ENCODE measurements around the gene DUSP14. TPM values are rescaled to one million over a fixed set of nuclear protein-coding genes. Genes with fewer than 3 reads are reported as not detected.
A peak's percentile ranks its signal among the peaks of the same experiment; 100 is the strongest.

The DUSP14 gene
- total RNA-seq, 1 donor from 2014 or later: 17.3 TPM

- no peaks in the 10 kb centered on the region for H3K79me2 ChIP-seq (ENCODE audit: low read depth)
- H3K9ac ChIP-seq: no peak overlapping the region
- no peaks in the 10 kb centered on the region for H3F3A ChIP-seq (ENCODE audit: low read depth)
- no peaks in the 10 kb centered on the region for H3K4me1 ChIP-seq
- H3K4me3 Mint-ChIP-seq: no peak overlapping the region
- H3K27ac Mint-ChIP-seq: peak overlapping the region; percentile 23
- H3K36me3 ChIP-seq: no peaks in the 10 kb centered on the region
- TF ChIP-seq CTCF (IDR thresholded peaks at IDR 0.05) (no peak), EZH2 (IDR thresholded peaks at IDR 0.05) (no peak), EZH2phosphoT487 (IDR thresholded peaks at IDR 0.05) (no peak)
- DNase-seq (ENCODE audit: low spot score): no peak
- H3K27me3 ChIP-seq: no peaks in the 10 kb centered on the region
- peaks cover 19% of the 10 kb centered on the region for H3K36me3 Mint-ChIP-seq
- no peaks in the 10 kb centered on the region for H3K9me3 ChIP-seq (ENCODE audit: low read depth)
- H3K9me3 Mint-ChIP-seq: no peaks in the 10 kb centered on the region
- no peak overlapping the region for H3K4me2 ChIP-seq
- H4K20me1 ChIP-seq (ENCODE audit: low read depth): no peaks in the 10 kb centered on the region
- no peak overlapping the region for H3K4me3 ChIP-seq
- H3K4me1 Mint-ChIP-seq: peaks cover 27% of the 10 kb centered on the region
- no peak overlapping the region for H2AFZ ChIP-seq (replicated peaks)
- H3K27me3 Mint-ChIP-seq (ENCODE audit: insufficient read depth, low read depth): peaks cover 5% of the 10 kb centered on the region
- H3K27ac ChIP-seq: no peak overlapping the region
These were observed 29.1 kb downstream of the DUSP14 start for GRCh38 chr17:37518826-37519225.

GRCh38 chr17:37519251-37519985 is 29.7 kb downstream of the DUSP14 start:
- Mint-ChIP-seq H3K9me3 (no peaks in the 10 kb centered on the region), H3K27ac (no peak overlapping the region), H3K4me3 (no peak overlapping the region), H3K36me3 (peaks cover 19% of the 10 kb centered on the region), H3K27me3 (ENCODE audit: insufficient read depth, low read depth) (peaks cover 5% of the 10 kb centered on the region), H3K4me1 (peaks cover 27% of the 10 kb centered on the region)
- H3K9ac ChIP-seq: no peak overlapping the region
- H3K36me3 ChIP-seq: no peaks in the 10 kb centered on the region
- H3F3A ChIP-seq (ENCODE audit: low read depth): peaks cover 2% of the 10 kb centered on the region
- no peak for DNase-seq (ENCODE audit: low spot score)
- H3K27me3 ChIP-seq: no peaks in the 10 kb centered on the region
- no peak overlapping the region for H3K27ac ChIP-seq
- H3K9me3 ChIP-seq (ENCODE audit: low read depth): no peaks in the 10 kb centered on the region
- no peaks in the 10 kb centered on the region for H3K79me2 ChIP-seq (ENCODE audit: low read depth)
- no peak overlapping the region for H3K4me3 ChIP-seq
- H3K4me1 ChIP-seq: no peaks in the 10 kb centered on the region
- H2AFZ ChIP-seq (replicated peaks): no peak overlapping the region
- no peaks in the 10 kb centered on the region for H4K20me1 ChIP-seq (ENCODE audit: low read depth)
- TF ChIP-seq EZH2 (IDR thresholded peaks at IDR 0.05) (no peak), EZH2phosphoT487 (IDR thresholded peaks at IDR 0.05) (no peak), CTCF (IDR thresholded peaks at IDR 0.05) (no peak)
- no peak overlapping the region for H3K4me2 ChIP-seq

GRCh38 chr17:37520174-37520573 is 30.5 kb downstream of the DUSP14 start:
- Mint-ChIP-seq H3K4me3 (no peak overlapping the region), H3K4me1 (peaks cover 25% of the 10 kb centered on the region), H3K9me3 (no peaks in the 10 kb centered on the region), H3K27ac (no peak overlapping the region), H3K27me3 (ENCODE audit: insufficient read depth, low read depth) (peaks cover 5% of the 10 kb centered on the region), H3K36me3 (peaks cover 19% of the 10 kb centered on the region)
- Histone ChIP-seq H3K36me3 (no peaks in the 10 kb centered on the region), H2AFZ (replicated peaks) (no peak overlapping the region), H3K4me3 (no peak overlapping the region), H3F3A (ENCODE audit: low read depth) (peaks cover 4% of the 10 kb centered on the region), H3K27me3 (no peaks in the 10 kb centered on the region), H4K20me1 (ENCODE audit: low read depth) (no peaks in the 10 kb centered on the region), H3K9me3 (ENCODE audit: low read depth) (no peaks in the 10 kb centered on the region), H3K4me2 (no peak overlapping the region), H3K79me2 (ENCODE audit: low read depth) (no peaks in the 10 kb centered on the region), H3K27ac (no peak overlapping the region), H3K4me1 (no peaks in the 10 kb centered on the region), H3K9ac (no peak overlapping the region)
- no peak for TF ChIP-seq CTCF (IDR thresholded peaks at IDR 0.05)
- TF ChIP-seq EZH2 (IDR thresholded peaks at IDR 0.05): no peak
- no peak for TF ChIP-seq EZH2phosphoT487 (IDR thresholded peaks at IDR 0.05)
- DNase-seq (ENCODE audit: low spot score): no peak
